Measurements from ENCODE around the gene TFF3. TPM values are rescaled to one million over a fixed set of nuclear protein-coding genes. Genes with fewer than 3 reads are reported as not detected.
A peak's percentile ranks its signal among the peaks of the same experiment; 100 is the strongest.

TFF3 gene
- total RNA-seq, 2 experiments from 2014 or later: not detected

GRCh38 chr21:42319851-42320572, 4.8 kb upstream of the TFF3 start:
- POLR2A ChIA-PET: no interaction called here
- CTCF ChIA-PET (ENCODE audit: unreplicated experiment): interaction anchor here (0.6 kb wide), 1 partner anchor 213 kb away, joined by 4 read pairs; no protein-coding TSS in a partner anchor
- intact Hi-C loops (cut with micrococcal nuclease; ENCODE audit: unreplicated experiment): no loop called here

GRCh38 chr21:42319376-42319775, 4.2 kb upstream of the TFF3 start:
- POLR2A ChIA-PET: no interaction called here
- intact Hi-C loops (cut with micrococcal nuclease; ENCODE audit: unreplicated experiment): no loop called here
- BruUV-seq (replicated peaks): no TSS peak

More at GRCh38 chr21:42319851-42320572, 4.8 kb upstream of the TFF3 start:
- H3K27ac ChIP-seq (ENCODE audit: low read depth, low read length, poor library complexity, severe bottlenecking): no peak overlapping the region
- TF ChIP-seq EZH2phosphoT487 (IDR thresholded peaks at IDR 0.05; ENCODE audit: borderline replicate concordance, low read depth, low read length) (no peak), CTCF (conservative IDR thresholded peaks at IDR 0.05; ENCODE audit: low read length) (0 out of 2 replicates have a peak, but pooled peaks have one; percentile 16)
- peak overlapping the region; percentile 54; the same call in 1 of the 2 replicates for H2AFZ ChIP-seq (ENCODE audit: low read length)
- no peaks in the 10 kb centered on the region for H4K20me1 ChIP-seq (ENCODE audit: insufficient read depth, low read length)
- no TSS peak for BruUV-seq (replicated peaks)
- H3K4me2 ChIP-seq (ENCODE audit: low read length): no peak overlapping the region
- H3K4me3 ChIP-seq (ENCODE audit: low read depth, low read length, poor library complexity, severe bottlenecking): no peak overlapping the region
- H3K9me3 ChIP-seq (ENCODE audit: low read length): no peaks in the 10 kb centered on the region
- H3K4me1 ChIP-seq (ENCODE audit: insufficient read depth, low read length, poor library complexity, severe bottlenecking): peaks cover 10% of the 10 kb centered on the region
- no peaks in the 10 kb centered on the region for H3K9me2 ChIP-seq (ENCODE audit: insufficient read depth, low read length)
- peak; percentile 27 for DNase-seq (ENCODE audit: low spot score)
- H3K36me3 ChIP-seq (ENCODE audit: insufficient read depth, low read length): no peaks in the 10 kb centered on the region
- H3K79me2 ChIP-seq (ENCODE audit: insufficient read depth, low read depth, low read length): no peaks in the 10 kb centered on the region

GRCh38 chr21:42317826-42318746, 2.9 kb upstream of the TFF3 start:
- no peak for TF ChIP-seq CTCF (conservative IDR thresholded peaks at IDR 0.05; ENCODE audit: low read length)
- TF ChIP-seq EZH2phosphoT487 (IDR thresholded peaks at IDR 0.05; ENCODE audit: borderline replicate concordance, low read depth, low read length): no peak
- no peak overlapping the region for H3K4me2 ChIP-seq (ENCODE audit: low read length)
- no peak overlapping the region for H3K4me3 ChIP-seq (ENCODE audit: low read depth, low read length, poor library complexity, severe bottlenecking)
- no peaks in the 10 kb centered on the region for H4K20me1 ChIP-seq (ENCODE audit: insufficient read depth, low read length)
- no peaks in the 10 kb centered on the region for H3K36me3 ChIP-seq (ENCODE audit: insufficient read depth, low read length)
- H3K9me2 ChIP-seq (ENCODE audit: insufficient read depth, low read length): no peaks in the 10 kb centered on the region
- no peak for DNase-seq (ENCODE audit: low spot score)
- no peak overlapping the region for H3K27ac ChIP-seq (ENCODE audit: low read depth, low read length, poor library complexity, severe bottlenecking)
- BruUV-seq (replicated peaks): no TSS peak
- H3K4me1 ChIP-seq (ENCODE audit: insufficient read depth, low read length, poor library complexity, severe bottlenecking): peaks cover 10% of the 10 kb centered on the region
- no peaks in the 10 kb centered on the region for H3K79me2 ChIP-seq (ENCODE audit: insufficient read depth, low read depth, low read length)
- H3K9me3 ChIP-seq (ENCODE audit: low read length): no peaks in the 10 kb centered on the region
- intact Hi-C loops (cut with micrococcal nuclease; ENCODE audit: unreplicated experiment): no loop called here
- POLR2A ChIA-PET: no interaction called here
- H2AFZ ChIP-seq (ENCODE audit: low read length): no peak overlapping the region
- CTCF ChIA-PET (ENCODE audit: unreplicated experiment): interaction anchor here (1.1 kb wide), 1 partner anchor 49 kb away, joined by 3 read pairs; no protein-coding TSS in a partner anchor

More at GRCh38 chr21:42319376-42319775, 4.2 kb upstream of the TFF3 start:
- H3K9me2 ChIP-seq (ENCODE audit: insufficient read depth, low read length): no peaks in the 10 kb centered on the region
- TF ChIP-seq EZH2phosphoT487 (IDR thresholded peaks at IDR 0.05; ENCODE audit: borderline replicate concordance, low read depth, low read length): no peak
- H3K36me3 ChIP-seq (ENCODE audit: insufficient read depth, low read length): no peaks in the 10 kb centered on the region
- H4K20me1 ChIP-seq (ENCODE audit: insufficient read depth, low read length): no peaks in the 10 kb centered on the region
- H3K4me1 ChIP-seq (ENCODE audit: insufficient read depth, low read length, poor library complexity, severe bottlenecking): peaks cover 10% of the 10 kb centered on the region
- H3K27ac ChIP-seq (ENCODE audit: low read depth, low read length, poor library complexity, severe bottlenecking): no peak overlapping the region
- H2AFZ ChIP-seq (ENCODE audit: low read length): peak overlapping the region; percentile 54; the same call in 1 of the 2 replicates
- H3K9me3 ChIP-seq (ENCODE audit: low read length): no peaks in the 10 kb centered on the region
- CTCF ChIA-PET (ENCODE audit: unreplicated experiment): interaction anchor here (0.6 kb wide), 1 partner anchor 214 kb away, joined by 4 read pairs; no protein-coding TSS in a partner anchor
- DNase-seq (ENCODE audit: low spot score): peak; percentile 46
- no peak overlapping the region for H3K4me3 ChIP-seq (ENCODE audit: low read depth, low read length, poor library complexity, severe bottlenecking)
- H3K79me2 ChIP-seq (ENCODE audit: insufficient read depth, low read depth, low read length): no peaks in the 10 kb centered on the region
- peak overlapping the region; percentile 20; the same call in 1 of the 2 replicates for H3K4me2 ChIP-seq (ENCODE audit: low read length)
